GM12801 (cell line): ENCODE results near the gene H1-8.

ENCODE experiments used
- TF ChIP-seq, protein P1 (sequence below): IDR thresholded peaks from one replicate; pipeline ENCODE4 v1.5.1; 2011; ENCODE audit warnings: control low read depth; ENCODE audit not compliant: insufficient read length; ENCODE audit errors: extremely low read depth

H1-8 gene

DNA sequence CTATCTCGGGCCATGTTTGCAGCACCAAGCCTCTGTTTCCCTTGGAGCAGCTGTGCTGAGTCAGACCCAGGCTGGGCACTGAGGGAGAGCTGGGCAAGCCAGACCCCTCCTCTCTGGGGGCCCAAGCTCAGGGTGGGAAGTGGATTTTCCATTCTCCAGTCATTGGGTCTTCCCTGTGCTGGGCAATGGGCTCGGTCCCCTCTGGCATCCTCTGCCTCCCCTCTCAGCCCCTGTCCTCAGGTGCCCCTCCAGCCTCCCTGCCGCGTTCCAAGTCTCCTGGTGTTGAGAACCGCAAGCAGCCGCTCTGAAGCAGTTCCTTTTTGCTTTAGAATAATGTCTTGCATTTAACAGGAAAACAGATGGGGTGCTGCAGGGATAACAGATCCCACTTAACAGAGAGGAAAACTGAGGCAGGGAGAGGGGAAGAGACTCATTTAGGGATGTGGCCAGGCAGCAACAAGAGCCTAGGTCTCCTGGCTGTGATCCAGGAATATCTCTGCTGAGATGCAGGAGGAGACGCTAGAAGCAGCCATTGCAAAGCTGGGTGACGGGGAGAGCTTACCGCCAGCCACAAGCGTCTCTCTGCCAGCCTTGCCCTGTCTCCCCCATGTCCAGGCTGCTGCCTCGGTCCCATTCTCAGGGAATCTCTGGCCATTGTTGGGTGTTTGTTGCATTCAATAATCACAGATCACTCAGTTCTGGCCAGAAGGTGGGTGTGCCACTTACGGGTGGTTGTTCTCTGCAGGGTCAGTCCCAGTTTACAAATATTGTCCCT, 13.4 kb upstream of the H1-8 start:
- TF ChIP-seq, protein P1, sequence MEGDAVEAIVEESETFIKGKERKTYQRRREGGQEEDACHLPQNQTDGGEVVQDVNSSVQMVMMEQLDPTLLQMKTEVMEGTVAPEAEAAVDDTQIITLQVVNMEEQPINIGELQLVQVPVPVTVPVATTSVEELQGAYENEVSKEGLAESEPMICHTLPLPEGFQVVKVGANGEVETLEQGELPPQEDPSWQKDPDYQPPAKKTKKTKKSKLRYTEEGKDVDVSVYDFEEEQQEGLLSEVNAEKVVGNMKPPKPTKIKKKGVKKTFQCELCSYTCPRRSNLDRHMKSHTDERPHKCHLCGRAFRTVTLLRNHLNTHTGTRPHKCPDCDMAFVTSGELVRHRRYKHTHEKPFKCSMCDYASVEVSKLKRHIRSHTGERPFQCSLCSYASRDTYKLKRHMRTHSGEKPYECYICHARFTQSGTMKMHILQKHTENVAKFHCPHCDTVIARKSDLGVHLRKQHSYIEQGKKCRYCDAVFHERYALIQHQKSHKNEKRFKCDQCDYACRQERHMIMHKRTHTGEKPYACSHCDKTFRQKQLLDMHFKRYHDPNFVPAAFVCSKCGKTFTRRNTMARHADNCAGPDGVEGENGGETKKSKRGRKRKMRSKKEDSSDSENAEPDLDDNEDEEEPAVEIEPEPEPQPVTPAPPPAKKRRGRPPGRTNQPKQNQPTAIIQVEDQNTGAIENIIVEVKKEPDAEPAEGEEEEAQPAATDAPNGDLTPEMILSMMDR, result no peak

DNA sequence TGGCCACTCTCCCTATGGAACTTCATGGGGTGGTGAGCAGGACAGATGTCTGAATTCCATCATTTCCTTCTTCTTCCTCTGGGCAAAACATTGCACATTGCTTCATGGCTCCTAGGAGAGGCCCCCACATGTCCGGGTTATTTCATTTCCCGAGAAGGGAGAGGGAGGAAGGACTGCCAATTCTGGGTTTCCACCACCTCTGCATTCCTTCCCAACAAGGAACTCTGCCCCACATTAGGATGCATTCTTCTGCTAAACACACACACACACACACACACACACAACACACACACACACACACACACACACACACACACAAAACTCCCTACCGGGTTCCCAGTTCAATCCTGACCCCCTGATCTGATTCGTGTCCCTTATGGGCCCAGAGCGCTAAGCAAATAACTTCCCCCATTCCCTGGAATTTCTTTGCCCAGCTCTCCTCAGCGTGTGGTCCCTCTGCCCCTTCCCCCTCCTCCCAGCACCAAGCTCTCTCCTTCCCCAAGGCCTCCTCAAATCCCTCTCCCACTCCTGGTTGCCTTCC, 12.7 kb upstream of the H1-8 start:
- TF ChIP-seq, protein P1, result no peak

DNA sequence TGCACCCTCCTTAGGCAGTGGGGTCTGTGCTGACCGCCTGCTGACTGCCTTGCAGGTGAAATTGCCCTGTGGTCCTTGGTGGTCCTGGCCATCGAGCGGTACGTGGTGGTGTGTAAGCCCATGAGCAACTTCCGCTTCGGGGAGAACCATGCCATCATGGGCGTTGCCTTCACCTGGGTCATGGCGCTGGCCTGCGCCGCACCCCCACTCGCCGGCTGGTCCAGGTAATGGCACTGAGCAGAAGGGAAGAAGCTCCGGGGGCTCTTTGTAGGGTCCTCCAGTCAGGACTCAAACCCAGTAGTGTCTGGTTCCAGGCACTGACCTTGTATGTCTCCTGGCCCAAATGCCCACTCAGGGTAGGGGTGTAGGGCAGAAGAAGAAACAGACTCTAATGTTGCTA, 12.2 kb upstream of the H1-8 start:
- TF ChIP-seq, protein P1, result no peak

DNA sequence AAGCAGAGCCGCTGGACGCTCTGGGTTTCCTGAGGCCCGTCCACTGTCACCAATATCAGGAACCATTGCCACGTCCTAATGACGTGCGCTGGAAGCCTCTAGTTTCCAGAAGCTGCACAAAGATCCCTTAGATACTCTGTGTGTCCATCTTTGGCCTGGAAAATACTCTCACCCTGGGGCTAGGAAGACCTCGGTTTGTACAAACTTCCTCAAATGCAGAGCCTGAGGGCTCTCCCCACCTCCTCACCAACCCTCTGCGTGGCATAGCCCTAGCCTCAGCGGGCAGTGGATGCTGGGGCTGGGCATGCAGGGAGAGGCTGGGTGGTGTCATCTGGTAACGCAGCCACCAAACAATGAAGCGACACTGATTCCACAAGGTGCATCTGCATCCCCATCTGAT, 11.3 kb upstream of the H1-8 start:
- TF ChIP-seq, protein P1, result no peak

DNA sequence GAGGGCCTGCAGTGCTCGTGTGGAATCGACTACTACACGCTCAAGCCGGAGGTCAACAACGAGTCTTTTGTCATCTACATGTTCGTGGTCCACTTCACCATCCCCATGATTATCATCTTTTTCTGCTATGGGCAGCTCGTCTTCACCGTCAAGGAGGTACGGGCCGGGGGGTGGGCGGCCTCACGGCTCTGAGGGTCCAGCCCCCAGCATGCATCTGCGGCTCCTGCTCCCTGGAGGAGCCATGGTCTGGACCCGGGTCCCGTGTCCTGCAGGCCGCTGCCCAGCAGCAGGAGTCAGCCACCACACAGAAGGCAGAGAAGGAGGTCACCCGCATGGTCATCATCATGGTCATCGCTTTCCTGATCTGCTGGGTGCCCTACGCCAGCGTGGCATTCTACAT, 10.7 kb upstream of the H1-8 start:
- TF ChIP-seq, protein P1, result no peak

DNA sequence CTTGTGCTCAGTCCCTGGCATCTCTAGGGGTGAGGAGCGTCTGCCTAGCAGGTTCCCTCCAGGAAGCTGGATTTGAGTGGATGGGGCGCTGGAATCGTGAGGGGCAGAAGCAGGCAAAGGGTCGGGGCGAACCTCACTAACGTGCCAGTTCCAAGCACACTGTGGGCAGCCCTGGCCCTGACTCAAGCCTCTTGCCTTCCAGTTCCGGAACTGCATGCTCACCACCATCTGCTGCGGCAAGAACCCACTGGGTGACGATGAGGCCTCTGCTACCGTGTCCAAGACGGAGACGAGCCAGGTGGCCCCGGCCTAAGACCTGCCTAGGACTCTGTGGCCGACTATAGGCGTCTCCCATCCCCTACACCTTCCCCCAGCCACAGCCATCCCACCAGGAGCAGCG, 9.6 kb upstream of the H1-8 start:
- TF ChIP-seq, protein P1, result no peak

DNA sequence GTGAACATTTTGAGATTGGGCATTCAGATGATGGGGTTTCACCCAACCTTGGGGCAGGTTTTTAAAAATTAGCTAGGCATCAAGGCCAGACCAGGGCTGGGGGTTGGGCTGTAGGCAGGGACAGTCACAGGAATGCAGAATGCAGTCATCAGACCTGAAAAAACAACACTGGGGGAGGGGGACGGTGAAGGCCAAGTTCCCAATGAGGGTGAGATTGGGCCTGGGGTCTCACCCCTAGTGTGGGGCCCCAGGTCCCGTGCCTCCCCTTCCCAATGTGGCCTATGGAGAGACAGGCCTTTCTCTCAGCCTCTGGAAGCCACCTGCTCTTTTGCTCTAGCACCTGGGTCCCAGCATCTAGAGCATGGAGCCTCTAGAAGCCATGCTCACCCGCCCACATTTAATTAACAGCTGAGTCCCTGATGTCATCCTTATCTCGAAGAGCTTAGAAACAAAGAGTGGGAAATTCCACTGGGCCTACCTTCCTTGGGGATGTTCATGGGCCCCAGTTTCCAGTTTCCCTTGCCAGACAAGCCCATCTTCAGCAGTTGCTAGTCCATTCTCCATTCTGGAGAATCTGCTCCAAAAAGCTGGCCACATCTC, 8.4 kb upstream of the H1-8 start:
- TF ChIP-seq, protein P1, result no peak
